IPS DF 6.9 (cell line): ENCODE results near the gene HOXD4.
A peak's percentile ranks its signal among the peaks of the same experiment; 100 is the strongest.

ENCODE experiments used
- DNase-seq: peaks from one replicate; pipeline ENCODE4 v3.0.0-alpha.2; 2013; ENCODE audit warnings: low read depth, low spot score
- H3K27ac ChIP-seq: one replicate; pipeline ENCODE4 v1.5.1; 2013; ENCODE audit warnings: low read length, control low read depth
- H3K27me3 ChIP-seq: 2 replicates; pipeline ENCODE4 v1.6.1; 2013; ENCODE audit warnings: mild to moderate bottlenecking, low read length; ENCODE audit not compliant: control insufficient read depth, insufficient read depth
- H3K36me3 ChIP-seq: 2 replicates; pipeline ENCODE4 v1.6.1; 2013; ENCODE audit warnings: low read length; ENCODE audit not compliant: control insufficient read depth, insufficient read depth
- H3K4me1 ChIP-seq: 2 replicates; pipeline ENCODE4 v1.6.1; 2013; ENCODE audit warnings: low read length; ENCODE audit not compliant: control insufficient read depth, insufficient read depth
- H3K4me3 ChIP-seq: 2 replicates; pipeline ENCODE4 v1.5.1; 2013; ENCODE audit warnings: mild to moderate bottlenecking, low read length
- H3K9me3 ChIP-seq: 2 replicates; pipeline ENCODE4 v1.6.1; 2013; ENCODE audit warnings: low read length, inconsistent platforms; ENCODE audit not compliant: control insufficient read depth, insufficient read depth
- WGBS: extraction: QIAGEN DNeasy Blood & Tissue Kit; methylation state at CpG from one replicate; pipeline ENCODE4 v1.1.7; 2013; ENCODE audit warnings: mixed read lengths, missing lambda C conversion rate; ENCODE audit not compliant: insufficient read length, insufficient coverage; 5-methylcytosine and 5-hydroxymethylcytosine counted together

The HOXD4 gene

GRCh38 chr2:176135035-176135440, 16.3 kb upstream of the HOXD4 start:
- Histone ChIP-seq H3K27me3 (peaks cover 92% of the 10 kb centered on the region), H3K9me3 (no peaks in the 10 kb centered on the region), H3K4me3 (no peak overlapping the region), H3K36me3 (no peaks in the 10 kb centered on the region), H3K4me1 (peaks cover 2% of the 10 kb centered on the region; the same call in 1 of the 2 replicates), H3K27ac (no peak overlapping the region)
- DNase-seq = no peak

GRCh38 chr2:176136374-176137251, 14.7 kb upstream of the HOXD4 start:
- H3K4me1 ChIP-seq = peaks cover 2% of the 10 kb centered on the region; the same call in 1 of the 2 replicates
- H3K27ac ChIP-seq = no peak overlapping the region
- no peaks in the 10 kb centered on the region for H3K36me3 ChIP-seq
- H3K4me3 ChIP-seq = peak overlapping the region; percentile 24; the same call in 1 of the 2 replicates
- H3K27me3 ChIP-seq = peaks cover 88% of the 10 kb centered on the region
- no peak for DNase-seq
- no CpG with 5 or more reads among the region's 71 CpGs for WGBS
- H3K9me3 ChIP-seq = no peaks in the 10 kb centered on the region

- Histone ChIP-seq H3K4me3 (no peak overlapping the region), H3K27me3 (peaks cover 91% of the 10 kb centered on the region), H3K36me3 (no peaks in the 10 kb centered on the region), H3K4me1 (peaks cover 2% of the 10 kb centered on the region; the same call in 1 of the 2 replicates), H3K9me3 (no peaks in the 10 kb centered on the region), H3K27ac (no peak overlapping the region)
- whole genome bisulfite sequencing = no CpG with 5 or more reads among the region's 2 CpGs
- DNase-seq = no peak
Measured at GRCh38 chr2:176137252-176137580, 14.1 kb upstream of the HOXD4 start.

- WGBS = no CpG with 5 or more reads among the region's 8 CpGs
- Histone ChIP-seq H3K4me3 (no peak overlapping the region), H3K9me3 (no peaks in the 10 kb centered on the region), H3K4me1 (peaks cover 2% of the 10 kb centered on the region; the same call in 1 of the 2 replicates), H3K36me3 (no peaks in the 10 kb centered on the region), H3K27me3 (peaks cover 91% of the 10 kb centered on the region), H3K27ac (no peak overlapping the region)
- DNase-seq = no peak
Measured at GRCh38 chr2:176137906-176138305, 13.4 kb upstream of the HOXD4 start.

DNA sequence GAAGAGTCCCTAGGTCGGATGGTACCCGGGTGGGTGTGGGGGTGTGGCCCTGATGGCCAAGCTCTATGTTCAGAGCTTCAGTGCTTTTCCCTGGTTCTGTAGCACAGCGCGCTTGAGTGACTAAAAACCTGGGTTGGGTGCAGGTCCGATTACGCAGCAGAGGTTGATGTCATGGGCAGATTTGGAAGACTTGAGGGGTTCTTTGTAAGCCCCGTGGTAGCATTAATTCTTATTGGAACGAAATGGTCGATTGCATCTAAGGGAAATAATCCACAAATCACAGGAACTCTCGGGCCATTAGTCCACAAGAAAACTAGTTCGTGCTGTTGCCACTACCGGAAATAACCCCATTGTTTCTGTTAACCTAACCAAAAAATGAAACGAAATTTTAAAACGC, 12.8 kb upstream of the HOXD4 start:
- H3K4me3 ChIP-seq = no peak overlapping the region
- WGBS = no CpG with 5 or more reads among the region's 14 CpGs

DNA sequence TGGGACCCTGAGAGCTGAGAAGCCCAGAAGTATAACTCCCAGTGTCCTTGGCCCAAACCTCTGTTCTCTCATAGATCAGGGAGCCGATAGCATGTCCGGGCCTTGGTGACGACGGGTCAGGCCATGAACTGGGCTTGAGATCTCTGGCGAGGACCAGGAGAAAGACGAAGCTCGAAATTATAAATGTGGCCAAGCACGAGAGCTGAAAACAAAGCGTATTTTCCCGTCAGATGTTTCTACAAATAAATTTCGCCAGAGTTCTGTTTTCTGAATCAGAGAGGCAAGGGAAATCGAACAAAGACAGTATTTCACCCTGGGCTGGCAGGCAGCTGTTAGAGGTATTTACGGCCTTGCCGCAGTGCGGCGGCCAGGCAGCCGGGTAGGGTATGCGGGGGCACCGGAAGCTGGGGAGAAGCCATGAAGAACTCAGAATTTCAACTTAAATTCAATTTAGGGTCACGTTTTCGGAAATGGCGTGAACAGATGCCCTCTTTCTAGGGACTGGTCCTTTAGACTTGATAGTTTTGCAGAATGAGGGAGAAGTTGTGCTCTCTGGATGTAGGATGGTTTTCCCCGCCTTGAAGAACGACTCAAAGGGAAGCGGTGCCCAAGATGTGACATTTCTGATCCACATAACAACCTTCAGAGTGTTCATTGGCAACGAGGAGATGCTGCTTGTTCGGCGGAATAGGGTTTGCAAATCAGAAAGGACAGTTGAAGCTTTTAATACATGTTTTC, 12.3 kb upstream of the HOXD4 start:
- Histone ChIP-seq H3K27me3 (peaks cover 91% of the 10 kb centered on the region), H3K9me3 (no peaks in the 10 kb centered on the region), H3K4me3 (no peak overlapping the region), H3K36me3 (no peaks in the 10 kb centered on the region), H3K27ac (no peak overlapping the region), H3K4me1 (peaks cover 2% of the 10 kb centered on the region; the same call in 1 of the 2 replicates)
- DNase-seq = no peak
- WGBS = no CpG with 5 or more reads among the region's 28 CpGs

More for the DNA sequence above, 12.8 kb upstream of the HOXD4 start:
- peaks cover 91% of the 10 kb centered on the region for H3K27me3 ChIP-seq
- no peaks in the 10 kb centered on the region for H3K36me3 ChIP-seq
- H3K4me1 ChIP-seq = peaks cover 2% of the 10 kb centered on the region; the same call in 1 of the 2 replicates
- H3K27ac ChIP-seq = no peak overlapping the region
- no peaks in the 10 kb centered on the region for H3K9me3 ChIP-seq
- DNase-seq = no peak

GRCh38 chr2:176139661-176140512, 11.5 kb upstream of the HOXD4 start:
- no peaks in the 10 kb centered on the region for H3K36me3 ChIP-seq
- DNase-seq = no peak
- no peaks in the 10 kb centered on the region for H3K9me3 ChIP-seq
- no peak overlapping the region for H3K4me3 ChIP-seq
- peaks cover 87% of the 10 kb centered on the region for H3K27me3 ChIP-seq
- H3K4me1 ChIP-seq = peaks cover 1% of the 10 kb centered on the region; the same call in 1 of the 2 replicates
- WGBS = no CpG with 5 or more reads among the region's 41 CpGs
- no peak overlapping the region for H3K27ac ChIP-seq

GRCh38 chr2:176140513-176141317, 10.6 kb upstream of the HOXD4 start:
- H3K36me3 ChIP-seq = no peaks in the 10 kb centered on the region
- no peaks in the 10 kb centered on the region for H3K9me3 ChIP-seq
- WGBS = no CpG with 5 or more reads among the region's 48 CpGs
- no peak overlapping the region for H3K27ac ChIP-seq
- H3K27me3 ChIP-seq = peaks cover 87% of the 10 kb centered on the region
- no peak for DNase-seq
- H3K4me1 ChIP-seq = peaks cover 1% of the 10 kb centered on the region; the same call in 1 of the 2 replicates
- peak overlapping the region; percentile 52; the same call in 1 of the 2 replicates for H3K4me3 ChIP-seq

DNA sequence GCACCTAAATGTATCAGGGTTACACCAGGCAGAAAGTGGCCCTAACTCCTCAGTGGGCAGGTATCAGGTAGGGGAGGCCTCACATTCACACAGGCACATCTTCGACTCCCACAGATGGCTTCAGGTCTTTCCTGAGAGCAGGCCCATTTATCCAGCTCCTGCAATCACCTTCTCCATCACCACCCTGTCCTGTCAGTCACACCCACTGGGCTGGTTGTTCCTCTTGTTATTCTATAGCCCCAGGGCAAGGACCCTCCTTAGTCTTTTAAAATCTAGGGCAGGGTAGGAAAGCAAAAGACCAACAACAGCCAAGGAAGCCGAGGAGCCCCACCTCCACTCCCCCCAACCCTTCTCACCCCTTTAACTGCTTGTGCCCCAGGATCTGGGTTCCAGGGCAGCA, 9.1 kb upstream of the HOXD4 start:
- peaks cover 87% of the 10 kb centered on the region for H3K27me3 ChIP-seq
- no peak overlapping the region for H3K27ac ChIP-seq
- H3K4me1 ChIP-seq = no peaks in the 10 kb centered on the region
- no peaks in the 10 kb centered on the region for H3K9me3 ChIP-seq
- H3K4me3 ChIP-seq = no peak overlapping the region
- no CpG with 5 or more reads among the region's 2 CpGs for WGBS
- no peaks in the 10 kb centered on the region for H3K36me3 ChIP-seq
- DNase-seq = no peak
